Upper lobe of right lung (tissue), 1 donor: ENCODE data around the gene GHR. TPM values are rescaled to one million over a fixed set of nuclear protein-coding genes. Genes with fewer than 3 reads are reported as not detected.

ENCODE experiments used
- ATAC-seq: fragments of 200-7000 bp; cut with Tn5 transposase; one replicate; pipeline ENCODE4 v1.9.1; 2020; ENCODE audit warnings: mild to moderate bottlenecking, moderate library complexity
- DNase-seq: peaks from one replicate; pipeline ENCODE4 v3.0.0-alpha.2; 2020
- H3K27ac ChIP-seq: fragments of 200-600 bp; one replicate; pipeline ENCODE4 v1.8.0; 2022
- H3K27me3 ChIP-seq: fragments of 200-600 bp; one replicate; pipeline ENCODE4 v1.8.0; 2022; ENCODE audit warnings: mild to moderate bottlenecking
- H3K36me3 ChIP-seq: fragments of 200-600 bp; one replicate; pipeline ENCODE4 v1.8.0; 2022
- H3K4me1 ChIP-seq: fragments of 200-600 bp; one replicate; pipeline ENCODE4 v1.8.0; 2022
- H3K4me3 ChIP-seq: fragments of 200-600 bp; one replicate; pipeline ENCODE4 v1.8.0; 2022; ENCODE audit warnings: mild to moderate bottlenecking
- H3K9me3 ChIP-seq: fragments of 200-600 bp; one replicate; pipeline ENCODE4 v1.8.0; 2022
- intact Hi-C: fragments of 100-400 bp; cut with DNase I; formaldehyde crosslinking; loops from one replicate; pipeline ENCODE4 v1.11.0; 2022
- total RNA-seq: library from RNA; stranded (reverse); fragmentation: NEBNext Ultra II Directional; extraction: Animal tissue kit (Norgen Biotek cat#: 25700); gene quantifications from one replicate; pipeline ENCODE4 v1.2.1, GENCODE V29; 2021
- TF ChIP-seq, protein P1 (sequence below): fragments of 200-600 bp; IDR thresholded peaks from one replicate; pipeline ENCODE4 v1.8.0; 2022; ENCODE audit warnings: antibody characterized with exemption
- donor health status: DM: no; HTN: yes; CAD: no; lungs with severe emphysema.

GHR gene
- total RNA-seq, 1 donor from 2014 or later = 6.6 TPM

GRCh38 chr5:42691413-42691937 is 268.2 kb downstream of the GHR start:
- Histone ChIP-seq H3K4me1 (no peaks in the 10 kb centered on the region), H3K27ac (no peak overlapping the region), H3K27me3 (no peaks in the 10 kb centered on the region), H3K36me3 (no peaks in the 10 kb centered on the region), H3K4me3 (no peak overlapping the region), H3K9me3 (no peaks in the 10 kb centered on the region)
- DNase-seq (no peak), ATAC-seq (no peak)
- intact Hi-C loops = no loop called here
- TF ChIP-seq, protein P1, sequence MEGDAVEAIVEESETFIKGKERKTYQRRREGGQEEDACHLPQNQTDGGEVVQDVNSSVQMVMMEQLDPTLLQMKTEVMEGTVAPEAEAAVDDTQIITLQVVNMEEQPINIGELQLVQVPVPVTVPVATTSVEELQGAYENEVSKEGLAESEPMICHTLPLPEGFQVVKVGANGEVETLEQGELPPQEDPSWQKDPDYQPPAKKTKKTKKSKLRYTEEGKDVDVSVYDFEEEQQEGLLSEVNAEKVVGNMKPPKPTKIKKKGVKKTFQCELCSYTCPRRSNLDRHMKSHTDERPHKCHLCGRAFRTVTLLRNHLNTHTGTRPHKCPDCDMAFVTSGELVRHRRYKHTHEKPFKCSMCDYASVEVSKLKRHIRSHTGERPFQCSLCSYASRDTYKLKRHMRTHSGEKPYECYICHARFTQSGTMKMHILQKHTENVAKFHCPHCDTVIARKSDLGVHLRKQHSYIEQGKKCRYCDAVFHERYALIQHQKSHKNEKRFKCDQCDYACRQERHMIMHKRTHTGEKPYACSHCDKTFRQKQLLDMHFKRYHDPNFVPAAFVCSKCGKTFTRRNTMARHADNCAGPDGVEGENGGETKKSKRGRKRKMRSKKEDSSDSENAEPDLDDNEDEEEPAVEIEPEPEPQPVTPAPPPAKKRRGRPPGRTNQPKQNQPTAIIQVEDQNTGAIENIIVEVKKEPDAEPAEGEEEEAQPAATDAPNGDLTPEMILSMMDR = no peak

GRCh38 chr5:42701351-42702059 is 278.3 kb downstream of the GHR start:
- no peak overlapping the region for H3K27ac ChIP-seq
- DNase-seq = no peak
- TF ChIP-seq, protein P1 = no peak
- peaks cover 11% of the 10 kb centered on the region for H3K9me3 ChIP-seq
- H3K27me3 ChIP-seq = no peaks in the 10 kb centered on the region
- H3K4me3 ChIP-seq = no peak overlapping the region
- no peaks in the 10 kb centered on the region for H3K36me3 ChIP-seq
- ATAC-seq = no peak
- H3K4me1 ChIP-seq = no peaks in the 10 kb centered on the region
- intact Hi-C loops = no loop called here

DNA sequence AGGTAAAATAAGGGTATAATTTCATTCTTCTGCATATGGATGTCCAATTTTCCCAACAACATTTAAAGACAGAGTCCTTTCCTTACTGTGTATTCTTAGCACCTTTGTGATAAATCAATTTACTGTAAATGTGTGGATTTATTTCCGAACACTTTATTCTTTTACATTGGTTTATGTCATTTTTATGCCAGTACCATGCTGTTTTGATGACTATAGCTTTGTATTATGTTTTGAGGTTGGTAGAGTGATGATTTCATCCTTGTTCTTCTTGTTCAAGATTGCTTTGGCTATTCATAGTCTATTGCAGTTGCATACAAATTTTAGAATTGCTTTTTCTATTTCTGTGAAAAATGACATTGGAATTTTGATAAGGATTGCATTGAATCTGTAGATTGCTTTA is 280.0 kb downstream of the GHR start:
- H3K27ac ChIP-seq = no peak overlapping the region
- ATAC-seq (no peak), DNase-seq (no peak)
- H3K36me3 ChIP-seq = no peaks in the 10 kb centered on the region
- TF ChIP-seq, protein P1 = no peak
- intact Hi-C loops = no loop called here
- no peaks in the 10 kb centered on the region for H3K27me3 ChIP-seq
- H3K9me3 ChIP-seq = peaks cover 11% of the 10 kb centered on the region
- no peaks in the 10 kb centered on the region for H3K4me1 ChIP-seq
- H3K4me3 ChIP-seq = no peak overlapping the region

DNA sequence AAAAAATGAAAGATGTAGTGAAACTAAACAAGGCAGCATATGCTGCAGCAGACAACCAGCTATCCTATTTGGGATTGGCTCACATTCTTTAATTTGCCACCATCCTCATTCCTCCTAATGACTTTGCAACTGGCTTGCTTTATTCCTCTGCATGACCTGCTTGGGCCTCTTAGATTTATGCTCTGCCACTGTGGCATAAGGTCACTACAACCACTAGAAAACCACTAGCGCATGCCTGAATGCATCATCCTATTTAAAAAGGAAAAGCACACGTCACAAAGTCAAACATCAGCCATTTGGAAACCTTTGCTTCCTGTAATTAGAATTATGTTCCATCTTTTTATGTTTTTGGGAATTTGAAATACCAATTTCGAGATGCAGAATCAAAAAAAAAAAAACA is 292.5 kb downstream of the GHR start:
- intact Hi-C loops = no loop called here
- no peaks in the 10 kb centered on the region for H3K27me3 ChIP-seq
- H3K27ac ChIP-seq = no peak overlapping the region
- TF ChIP-seq, protein P1 = no peak
- no peak overlapping the region for H3K4me3 ChIP-seq
- H3K4me1 ChIP-seq = peaks cover 4% of the 10 kb centered on the region
- H3K9me3 ChIP-seq = no peaks in the 10 kb centered on the region
- DNase-seq (no peak), ATAC-seq (no peak)
- H3K36me3 ChIP-seq = no peaks in the 10 kb centered on the region

GRCh38 chr5:42718591-42718990 is 295.4 kb downstream of the GHR start:
- H3K27ac ChIP-seq = no peak overlapping the region
- no peak for DNase-seq
- intact Hi-C loops = no loop called here
- no peaks in the 10 kb centered on the region for H3K9me3 ChIP-seq
- no peaks in the 10 kb centered on the region for H3K36me3 ChIP-seq
- H3K27me3 ChIP-seq = no peaks in the 10 kb centered on the region
- peaks cover 4% of the 10 kb centered on the region for H3K4me1 ChIP-seq
- no peak for ATAC-seq
- no peak overlapping the region for H3K4me3 ChIP-seq
- TF ChIP-seq, protein P1 = no peak
